Sigmoid colon (tissue), 7 donors: Measurements from ENCODE around the gene CFAP45. TPM values are rescaled to one million over a fixed set of nuclear protein-coding genes. Genes with fewer than 3 reads are reported as not detected.
A peak's percentile ranks its signal among the peaks of the same experiment; 100 is the strongest.

Source experiments
- DNase-seq: peaks from one replicate; pipeline ENCODE4 v3.0.0-alpha.2; 2019
- H3K27ac ChIP-seq, 4 donors: fragments of 200-600 bp; sonication (generic); one replicate each; pipeline ENCODE4 v1.5.1; 2016 to 2019; ENCODE audit warnings: mild to moderate bottlenecking in 1 of 4
- H3K27me3 ChIP-seq, 3 donors: fragments of 200-600 bp; sonication (generic); one replicate each; pipeline ENCODE4 v1.5.1; 2019; ENCODE audit warnings: mild to moderate bottlenecking in 1 of 3
- H3K36me3 ChIP-seq, 4 donors: fragments of 200-600 bp; sonication (generic); one replicate each; pipeline ENCODE4 v1.5.1; 2016 to 2019
- H3K4me1 ChIP-seq, 4 donors: fragments of 200-600 bp; sonication (generic); one replicate each; pipeline ENCODE4 v1.5.1; 2017 to 2019
- H3K4me3 ChIP-seq, 4 donors: fragments of 200-600 bp; sonication (generic); one replicate each; pipeline ENCODE4 v1.5.1; 2017 to 2019; ENCODE audit warnings: mild to moderate bottlenecking in 2 of 4, moderate library complexity in 1 of 4
- H3K9me3 ChIP-seq, 4 donors: fragments of 200-600 bp in 3 of 4; sonication (generic) in 3 of 4; one replicate each; pipeline versions ENCODE4 v1.5.1 to v1.6.1; 2013 to 2019
- EP300 ChIP-seq, 4 donors: sonication (generic); formaldehyde crosslinking; IDR thresholded peaks; one replicate each; pipeline ENCODE4 v1.6.1; 2017; ENCODE audit warnings: antibody characterized with exemption in 4 of 4
- POLR2A ChIP-seq, 2 donors: fragments of 450-650 bp; IDR thresholded peaks; one replicate each; pipeline ENCODE4 v1.6.1; 2016; ENCODE audit warnings: antibody characterized with exemption in 2 of 2, mild to moderate bottlenecking in 2 of 2, moderate library complexity in 2 of 2
- POLR2AphosphoS5 ChIP-seq, 4 donors: sonication (generic); formaldehyde crosslinking; IDR thresholded peaks; one replicate each; pipeline ENCODE4 v1.6.1; 2017; ENCODE audit warnings: antibody characterized with exemption in 4 of 4
- WGBS, 2 donors: extraction: QIAGEN DNeasy Blood & Tissue Kit; methylation state at CpG; one replicate each; pipeline ENCODE4 v1.1.7; 2013; 5-methylcytosine and 5-hydroxymethylcytosine counted together
- intact Hi-C: fragments of 100-400 bp; cut with DNase I; formaldehyde crosslinking; loops from one replicate; pipeline ENCODE4 v1.15.1; 2023
- polyA plus RNA-seq, 3 donors: library from polyadenylated mRNA; stranded (reverse); fragments of 200-250 nt; gene quantifications; one replicate each; pipeline ENCODE4 v1.2.3, GENCODE V29; 2013
- total RNA-seq, 4 donors: library from RNA; depleted of rRNA; stranded (reverse); fragments of >200 nt; gene quantifications; one replicate each; pipeline ENCODE4 v1.1.0, GENCODE V29; 2016
- TF ChIP-seq, protein P1 (sequence below), 4 experiments: fragments of 450-650 bp in 3 of 4; fragments of 200-600 bp in 1 of 4; IDR thresholded peaks; one replicate each; pipeline ENCODE4 v1.5.1; 2016 to 2019; ENCODE audit warnings: antibody characterized with exemption in 4 of 4, mild to moderate bottlenecking in 3 of 4, moderate library complexity in 2 of 4
- donor health status: healthy with polysubstance abuse.
- donor health status: Bipolar disorder and iron deficiency.
- donor health status: healthy.

CFAP45 gene
- total and polyA plus RNA-seq, 7 donors, result 0.29 to 1.8 (median 1.0) TPM; not detected in 3

DNA sequence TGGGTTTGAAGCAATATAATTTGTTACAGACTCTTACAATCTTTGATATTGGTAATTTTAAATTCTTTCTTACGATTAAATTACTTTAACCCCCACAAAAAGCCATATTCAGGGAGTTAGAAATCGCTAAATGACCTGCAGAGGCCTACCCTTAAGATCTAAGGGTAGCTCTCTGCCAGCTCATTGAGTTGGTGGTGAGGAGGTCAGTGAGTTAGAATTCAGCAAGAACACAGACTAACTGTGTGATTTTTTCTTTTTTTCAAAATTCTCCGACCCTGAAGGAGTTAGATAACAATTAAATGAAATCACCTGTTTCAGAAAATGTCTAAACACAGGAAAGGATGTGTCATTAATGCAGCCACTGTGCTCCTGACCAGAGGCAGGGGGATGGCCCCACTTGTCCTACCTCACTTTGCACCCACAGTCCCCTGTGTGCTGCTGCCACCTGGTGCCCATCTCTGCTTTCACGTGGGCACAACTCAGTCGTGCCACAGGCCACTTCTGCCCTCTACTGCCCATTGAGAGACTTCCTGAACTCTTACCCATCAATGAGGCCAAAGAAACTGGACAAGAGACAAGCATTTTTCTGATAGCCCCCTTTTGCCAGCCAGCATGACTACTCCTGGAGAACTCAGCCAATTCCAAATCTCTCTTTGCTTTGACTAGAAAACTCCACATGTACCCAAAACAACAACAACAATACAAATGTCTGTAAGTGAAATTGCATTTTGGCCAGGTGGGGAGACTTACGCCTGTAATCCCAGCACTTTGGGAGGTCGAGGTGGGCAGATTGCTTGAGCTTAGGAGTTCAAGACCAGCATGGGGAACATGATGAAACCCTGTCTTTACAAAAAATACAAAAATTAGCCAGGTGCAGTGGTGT is 8.4 kb downstream of the CFAP45 start:
- peak in 1 of 4 donors; percentile 30 for TF ChIP-seq POLR2AphosphoS5 (IDR thresholded peaks at IDR 0.05)
- TF ChIP-seq EP300 (IDR thresholded peaks at IDR 0.05), result no peak
- TF ChIP-seq, protein P1, sequence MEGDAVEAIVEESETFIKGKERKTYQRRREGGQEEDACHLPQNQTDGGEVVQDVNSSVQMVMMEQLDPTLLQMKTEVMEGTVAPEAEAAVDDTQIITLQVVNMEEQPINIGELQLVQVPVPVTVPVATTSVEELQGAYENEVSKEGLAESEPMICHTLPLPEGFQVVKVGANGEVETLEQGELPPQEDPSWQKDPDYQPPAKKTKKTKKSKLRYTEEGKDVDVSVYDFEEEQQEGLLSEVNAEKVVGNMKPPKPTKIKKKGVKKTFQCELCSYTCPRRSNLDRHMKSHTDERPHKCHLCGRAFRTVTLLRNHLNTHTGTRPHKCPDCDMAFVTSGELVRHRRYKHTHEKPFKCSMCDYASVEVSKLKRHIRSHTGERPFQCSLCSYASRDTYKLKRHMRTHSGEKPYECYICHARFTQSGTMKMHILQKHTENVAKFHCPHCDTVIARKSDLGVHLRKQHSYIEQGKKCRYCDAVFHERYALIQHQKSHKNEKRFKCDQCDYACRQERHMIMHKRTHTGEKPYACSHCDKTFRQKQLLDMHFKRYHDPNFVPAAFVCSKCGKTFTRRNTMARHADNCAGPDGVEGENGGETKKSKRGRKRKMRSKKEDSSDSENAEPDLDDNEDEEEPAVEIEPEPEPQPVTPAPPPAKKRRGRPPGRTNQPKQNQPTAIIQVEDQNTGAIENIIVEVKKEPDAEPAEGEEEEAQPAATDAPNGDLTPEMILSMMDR (IDR thresholded peaks at IDR 0.05), result peak; percentile 90 to 98 (median 94)
- peaks cover 0 to 5% (median 0%) of the 10 kb centered on the region in 4 donors for H3K4me1 ChIP-seq
- peak; percentile 88 for DNase-seq
- no peak overlapping the region for H3K4me3 ChIP-seq
- H3K36me3 ChIP-seq, result no peaks in the 10 kb centered on the region
- WGBS, 2 donors, result 39 to 49% methylated on average over 7 of the region's 7 CpGs
- H3K9me3 ChIP-seq, result no peaks in the 10 kb centered on the region
- no peaks in the 10 kb centered on the region for H3K27me3 ChIP-seq
- no peak overlapping the region for H3K27ac ChIP-seq
- intact Hi-C loops, result loop anchor here (1.0 to 2.0 kb wide), 3 partner anchors 90 to 111 kb away; partner anchors contain the start of gene DUSP23

DNA sequence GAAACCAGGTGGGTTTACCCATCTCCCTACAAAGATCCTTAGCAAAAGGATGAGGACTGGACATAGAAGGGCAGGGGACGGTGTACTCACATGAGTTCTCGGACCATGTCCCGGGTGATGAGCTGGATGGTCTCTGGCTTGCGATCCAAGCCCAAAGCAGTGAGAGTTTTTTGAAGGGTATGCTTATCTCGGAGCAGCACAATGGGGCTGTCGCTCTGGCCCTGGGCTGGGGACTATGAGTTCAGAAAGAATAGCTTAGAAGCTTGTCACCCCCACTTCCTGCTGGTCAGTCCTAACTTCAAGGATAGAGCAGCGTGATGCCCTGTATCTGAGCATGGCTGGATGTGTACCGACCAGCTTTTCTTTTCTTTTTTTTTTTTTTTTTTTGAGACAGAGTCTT is 9.6 kb downstream of the CFAP45 start:
- WGBS, 2 donors, result 84 to 85% methylated on average over 8 of the region's 8 CpGs

GRCh38 chr1:159889821-159890252 is 10.1 kb downstream of the CFAP45 start:
- no peaks in the 10 kb centered on the region for H3K36me3 ChIP-seq
- H3K9me3 ChIP-seq, result no peaks in the 10 kb centered on the region
- no peaks in the 10 kb centered on the region for H3K27me3 ChIP-seq
- intact Hi-C loops, result loop anchor here (2.0 kb wide), 1 partner anchor 93 kb away; no protein-coding TSS in a partner anchor
- peak overlapping the region in 3 of 4 donors; percentile 28 to 40 (median 37) for H3K27ac ChIP-seq
- H3K4me3 ChIP-seq, result no peak overlapping the region
- DNase-seq, result no peak
- TF ChIP-seq POLR2AphosphoS5 (IDR thresholded peaks at IDR 0.05) (peak in 1 of 4 donors; percentile 64), EP300 (IDR thresholded peaks at IDR 0.05) (no peak)
- peaks cover 0 to 5% (median 0%) of the 10 kb centered on the region in 4 donors for H3K4me1 ChIP-seq
- 38 to 60% methylated on average over 2 of the region's 2 CpGs for WGBS, 2 donors

More for the DNA sequence above, 9.6 kb downstream of the CFAP45 start:
- H3K4me1 ChIP-seq, result peaks cover 0 to 5% (median 0%) of the 10 kb centered on the region in 4 donors
- peak overlapping the region in 2 of 4 donors; percentile 28 to 37 for H3K27ac ChIP-seq
- H3K4me3 ChIP-seq, result no peak overlapping the region
- no peaks in the 10 kb centered on the region for H3K9me3 ChIP-seq
- no peaks in the 10 kb centered on the region for H3K36me3 ChIP-seq
- TF ChIP-seq POLR2A (IDR thresholded peaks at IDR 0.05), result no peak
- no peaks in the 10 kb centered on the region for H3K27me3 ChIP-seq
- no peak for DNase-seq
- intact Hi-C loops, result loop anchor here (2.0 kb wide), 1 partner anchor 94 kb away; no protein-coding TSS in a partner anchor

GRCh38 chr1:159889202-159889601 is 10.8 kb downstream of the CFAP45 start:
- intact Hi-C loops, result no loop called here
- Histone ChIP-seq H3K9me3 (no peaks in the 10 kb centered on the region), H3K4me1 (peaks cover 0 to 5% (median 0%) of the 10 kb centered on the region in 4 donors), H3K27ac (peak overlapping the region in 2 of 4 donors; percentile 28 to 37), H3K36me3 (no peaks in the 10 kb centered on the region), H3K4me3 (no peak overlapping the region), H3K27me3 (no peaks in the 10 kb centered on the region)
- TF ChIP-seq EP300 (IDR thresholded peaks at IDR 0.05) (no peak), POLR2A (IDR thresholded peaks at IDR 0.05) (no peak)
- DNase-seq, result no peak
- 94 to 95% methylated on average over 4 of the region's 4 CpGs for WGBS, 2 donors

DNA sequence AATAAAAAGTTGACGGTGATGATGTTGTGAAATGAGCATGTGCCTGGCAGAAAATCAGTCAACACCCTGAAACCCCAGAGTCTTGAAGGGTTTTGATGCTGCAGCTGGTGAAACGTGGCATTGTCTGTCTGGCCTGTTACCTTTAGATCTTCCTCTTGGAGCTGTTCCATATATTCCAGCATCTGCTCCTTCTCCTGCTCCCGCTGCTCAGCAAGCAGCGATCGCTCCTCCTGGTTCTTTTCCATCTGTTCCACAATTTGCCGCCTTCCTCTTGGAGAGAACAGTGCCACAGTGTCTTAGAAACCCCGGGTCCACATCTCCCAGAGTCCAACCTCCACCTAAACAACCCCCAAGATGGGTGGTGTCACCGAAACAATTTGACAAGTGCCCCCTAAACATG is 15.7 kb downstream of the CFAP45 start:
- no peaks in the 10 kb centered on the region for H3K4me1 ChIP-seq
- no peaks in the 10 kb centered on the region for H3K36me3 ChIP-seq
- TF ChIP-seq POLR2AphosphoS5 (IDR thresholded peaks at IDR 0.05) (no peak), POLR2A (IDR thresholded peaks at IDR 0.05) (no peak), EP300 (IDR thresholded peaks at IDR 0.05) (no peak)
- TF ChIP-seq, protein P1 (IDR thresholded peaks at IDR 0.05), result no peak
- no peak overlapping the region for H3K27ac ChIP-seq
- intact Hi-C loops, result loop anchor here (5.0 kb wide), 1 partner anchor 37 kb away; no protein-coding TSS in a partner anchor
- no peaks in the 10 kb centered on the region for H3K9me3 ChIP-seq
- WGBS, 2 donors, result 64 to 83% methylated on average over 8 of the region's 8 CpGs
- no peak overlapping the region for H3K4me3 ChIP-seq
- H3K27me3 ChIP-seq, result no peaks in the 10 kb centered on the region
- no peak for DNase-seq

GRCh38 chr1:159883134-159883533 is 16.8 kb downstream of the CFAP45 start:
- intact Hi-C loops, result loop anchor here (5.0 kb wide), 1 partner anchor 36 kb away; no protein-coding TSS in a partner anchor
- 37 to 78% methylated on average over 4 of the region's 4 CpGs for WGBS, 2 donors
- H3K27ac ChIP-seq, result no peak overlapping the region
- TF ChIP-seq POLR2AphosphoS5 (IDR thresholded peaks at IDR 0.05) (no peak), EP300 (IDR thresholded peaks at IDR 0.05) (no peak), POLR2A (IDR thresholded peaks at IDR 0.05) (no peak)
- TF ChIP-seq, protein P1 (IDR thresholded peaks at IDR 0.05), result no peak
- H3K27me3 ChIP-seq, result no peaks in the 10 kb centered on the region
- no peaks in the 10 kb centered on the region for H3K4me1 ChIP-seq
- no peaks in the 10 kb centered on the region for H3K36me3 ChIP-seq
- no peaks in the 10 kb centered on the region for H3K9me3 ChIP-seq
- DNase-seq, result no peak
- H3K4me3 ChIP-seq, result no peak overlapping the region
